Measurements from ENCODE around the gene F11R.

DNA sequence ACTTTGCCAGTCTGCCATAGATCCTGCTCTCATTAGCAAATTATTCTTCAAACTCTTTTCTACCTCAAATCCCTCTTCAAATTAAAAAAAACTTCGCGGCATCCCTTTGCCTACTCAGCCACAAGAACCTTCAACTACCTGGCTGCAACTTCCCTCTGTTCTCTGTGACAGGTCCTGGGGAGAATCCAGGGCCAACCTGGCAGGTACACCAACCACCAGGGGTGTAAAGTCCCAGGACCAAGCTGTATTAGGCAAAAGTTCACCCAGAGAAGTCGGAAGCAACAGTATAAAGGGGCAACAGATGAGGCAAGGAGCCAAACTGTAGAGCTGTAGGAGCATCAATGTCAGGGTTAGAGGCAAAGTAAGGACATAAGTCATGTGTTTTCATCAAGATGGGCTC is 48.0 kb downstream of the F11R start:
- TF ChIP-seq, protein P1, sequence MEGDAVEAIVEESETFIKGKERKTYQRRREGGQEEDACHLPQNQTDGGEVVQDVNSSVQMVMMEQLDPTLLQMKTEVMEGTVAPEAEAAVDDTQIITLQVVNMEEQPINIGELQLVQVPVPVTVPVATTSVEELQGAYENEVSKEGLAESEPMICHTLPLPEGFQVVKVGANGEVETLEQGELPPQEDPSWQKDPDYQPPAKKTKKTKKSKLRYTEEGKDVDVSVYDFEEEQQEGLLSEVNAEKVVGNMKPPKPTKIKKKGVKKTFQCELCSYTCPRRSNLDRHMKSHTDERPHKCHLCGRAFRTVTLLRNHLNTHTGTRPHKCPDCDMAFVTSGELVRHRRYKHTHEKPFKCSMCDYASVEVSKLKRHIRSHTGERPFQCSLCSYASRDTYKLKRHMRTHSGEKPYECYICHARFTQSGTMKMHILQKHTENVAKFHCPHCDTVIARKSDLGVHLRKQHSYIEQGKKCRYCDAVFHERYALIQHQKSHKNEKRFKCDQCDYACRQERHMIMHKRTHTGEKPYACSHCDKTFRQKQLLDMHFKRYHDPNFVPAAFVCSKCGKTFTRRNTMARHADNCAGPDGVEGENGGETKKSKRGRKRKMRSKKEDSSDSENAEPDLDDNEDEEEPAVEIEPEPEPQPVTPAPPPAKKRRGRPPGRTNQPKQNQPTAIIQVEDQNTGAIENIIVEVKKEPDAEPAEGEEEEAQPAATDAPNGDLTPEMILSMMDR (IDR thresholded peaks at IDR 0.05), result no peak
- no peak for TF ChIP-seq EZH2 (IDR thresholded peaks at IDR 0.05; ENCODE audit: borderline replicate concordance, insufficient read depth, low read depth, low read length, poor library complexity, severe bottlenecking)
